Spleen (tissue), 7 donors: ENCODE results near the gene FSHR.

Experiments
- CTCF ChIP-seq, 11 experiments: fragments of 200-600 bp in 7 of 11; fragments of 450-650 bp in 4 of 11; sonication (generic) in 4 of 11; IDR thresholded peaks in 8 of 11; conservative IDR thresholded peaks in 3 of 11; 1 replicate in 7 of 11; 2 replicates in 4 of 11; pipeline versions ENCODE4 v1.4.0 to v1.8.0; 2016 to 2021; ENCODE audit warnings: antibody characterized with exemption in 11 of 11, inconsistent platforms in 4 of 11, mild to moderate bottlenecking in 1 of 11
- POLR2A ChIP-seq, 3 donors: fragments of 450-650 bp; IDR thresholded peaks; one replicate each; pipeline ENCODE4 v1.5.1; 2017; ENCODE audit warnings: antibody characterized with exemption in 3 of 3, mild to moderate bottlenecking in 1 of 3
- POLR2AphosphoS5 ChIP-seq, 3 donors: sonication (generic); formaldehyde crosslinking; IDR thresholded peaks; one replicate each; pipeline ENCODE4 v1.5.1; 2017; ENCODE audit warnings: antibody characterized with exemption in 3 of 3
- donor health status: DM: no; HTN: no; CAD: no; lungs with moderate emphysema.
- donor health status: DM: no; HTN: no; CAD: no.
- donor health status: DM: no; HTN: no; CAD: no.

- no peak for TF ChIP-seq POLR2A (IDR thresholded peaks at IDR 0.05)
- TF ChIP-seq CTCF (IDR thresholded peaks at IDR 0.05 in 8 of 11, conservative IDR thresholded peaks at IDR 0.05 in 3 of 11): no peak
- no peak for TF ChIP-seq POLR2AphosphoS5 (IDR thresholded peaks at IDR 0.05)
These were observed 155.9 kb downstream of the FSHR start for GRCh38 chr2:48998449-48998848.
